ENCODE measurements around the gene CD9.

GRCh38 chr12:6171409-6172015, 28.7 kb upstream of the CD9 start:
- TF ChIP-seq POLR2A (IDR thresholded peaks at IDR 0.05; ENCODE audit: low read depth, low read length) (no peak), POLR2AphosphoS5 (IDR thresholded peaks at IDR 0.05; ENCODE audit: low read depth, low read length) (no peak), TAF1 (IDR thresholded peaks at IDR 0.05; ENCODE audit: borderline replicate concordance, low read depth, low read length) (no peak)

All from GM12892 (cell line).